ENCODE measurements around the gene TUT4. TPM values are rescaled to one million over a fixed set of nuclear protein-coding genes. Genes with fewer than 3 reads are reported as not detected.

Gene TUT4
- polyA plus RNA-seq, 3 donors, result 4.3 to 24.2 (median 7.6) TPM

GRCh38 chr1:52554756-52555155, 1.9 kb upstream of the TUT4 start:
- H3K9ac ChIP-seq (ENCODE audit: insufficient read depth, low read length, poor library complexity, severe bottlenecking), result no peak overlapping the region
- peaks cover 0 to 6% of the 10 kb centered on the region in 2 donors for H3K27me3 ChIP-seq (ENCODE audit: control insufficient read depth in 2 of 2, insufficient read depth in 2 of 2, low read length in 2 of 2)
- H3K36me3 ChIP-seq (replicated peaks in 1 of 2; ENCODE audit: control insufficient read depth in 1 of 2, insufficient read depth in 2 of 2, low read length in 2 of 2), result no peaks in the 10 kb centered on the region
- H3K27ac Mint-ChIP-seq, result no peak overlapping the region
- H3K79me2 ChIP-seq (ENCODE audit: insufficient read depth, low read length), result peaks cover 32% of the 10 kb centered on the region
- no peaks in the 10 kb centered on the region for H3K9me3 ChIP-seq (replicated peaks in 1 of 2; ENCODE audit: control insufficient read depth in 1 of 2, insufficient read depth in 1 of 2, low read length in 2 of 2)
- no peak overlapping the region for H3K4me2 ChIP-seq (replicated peaks; ENCODE audit: extremely low read depth, low read length, poor library complexity, severe bottlenecking)
- peaks cover 4% of the 10 kb centered on the region for H4K20me1 ChIP-seq (ENCODE audit: insufficient read depth, low read length)
- no peak overlapping the region for H3K27ac ChIP-seq (ENCODE audit: low read depth in 1 of 2, low read length in 2 of 2)
- no peak overlapping the region for H2AFZ ChIP-seq (ENCODE audit: insufficient read depth, low read depth, low read length, poor library complexity, severe bottlenecking)
- 57% methylated on average over 1 of the region's 3 CpGs for WGBS (ENCODE audit: insufficient coverage)
- peaks cover 16 to 26% of the 10 kb centered on the region in 2 donors for H3K4me1 ChIP-seq (ENCODE audit: control insufficient read depth in 1 of 2, insufficient read depth in 2 of 2, low read length in 2 of 2)
- no peak overlapping the region for H3K4me3 ChIP-seq (replicated peaks in 1 of 3; ENCODE audit: low read depth in 2 of 3, low read length in 3 of 3)
- intact Hi-C loops (cut with micrococcal nuclease), result loop anchor here (10.0 kb wide), 3 partner anchors 80 to 150 kb away; partner anchors contain the start of genes SHISAL2A (in 2 of the 2), ORC1 (in 1 of the 2) and PRPF38A (in 1 of the 2)
- peaks cover 2 to 6% (median 5%) of the 10 kb centered on the region in 3 donors for H3K27me3 Mint-ChIP-seq (ENCODE audit: low read depth in 3 of 3)
- peak overlapping the region in 1 of 2 donors; percentile 80 for H3K4me3 Mint-ChIP-seq
- no peaks in the 10 kb centered on the region for H3K36me3 Mint-ChIP-seq
- H3K4me1 Mint-ChIP-seq, result peaks cover 18% of the 10 kb centered on the region
- TF ChIP-seq, protein P1, sequence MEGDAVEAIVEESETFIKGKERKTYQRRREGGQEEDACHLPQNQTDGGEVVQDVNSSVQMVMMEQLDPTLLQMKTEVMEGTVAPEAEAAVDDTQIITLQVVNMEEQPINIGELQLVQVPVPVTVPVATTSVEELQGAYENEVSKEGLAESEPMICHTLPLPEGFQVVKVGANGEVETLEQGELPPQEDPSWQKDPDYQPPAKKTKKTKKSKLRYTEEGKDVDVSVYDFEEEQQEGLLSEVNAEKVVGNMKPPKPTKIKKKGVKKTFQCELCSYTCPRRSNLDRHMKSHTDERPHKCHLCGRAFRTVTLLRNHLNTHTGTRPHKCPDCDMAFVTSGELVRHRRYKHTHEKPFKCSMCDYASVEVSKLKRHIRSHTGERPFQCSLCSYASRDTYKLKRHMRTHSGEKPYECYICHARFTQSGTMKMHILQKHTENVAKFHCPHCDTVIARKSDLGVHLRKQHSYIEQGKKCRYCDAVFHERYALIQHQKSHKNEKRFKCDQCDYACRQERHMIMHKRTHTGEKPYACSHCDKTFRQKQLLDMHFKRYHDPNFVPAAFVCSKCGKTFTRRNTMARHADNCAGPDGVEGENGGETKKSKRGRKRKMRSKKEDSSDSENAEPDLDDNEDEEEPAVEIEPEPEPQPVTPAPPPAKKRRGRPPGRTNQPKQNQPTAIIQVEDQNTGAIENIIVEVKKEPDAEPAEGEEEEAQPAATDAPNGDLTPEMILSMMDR (IDR thresholded peaks at IDR 0.05), result no peak
- DNase-seq, result peak in 2 of 3 donors; percentile 22 to 32
- H3K9me3 Mint-ChIP-seq, result no peaks in the 10 kb centered on the region

DNA sequence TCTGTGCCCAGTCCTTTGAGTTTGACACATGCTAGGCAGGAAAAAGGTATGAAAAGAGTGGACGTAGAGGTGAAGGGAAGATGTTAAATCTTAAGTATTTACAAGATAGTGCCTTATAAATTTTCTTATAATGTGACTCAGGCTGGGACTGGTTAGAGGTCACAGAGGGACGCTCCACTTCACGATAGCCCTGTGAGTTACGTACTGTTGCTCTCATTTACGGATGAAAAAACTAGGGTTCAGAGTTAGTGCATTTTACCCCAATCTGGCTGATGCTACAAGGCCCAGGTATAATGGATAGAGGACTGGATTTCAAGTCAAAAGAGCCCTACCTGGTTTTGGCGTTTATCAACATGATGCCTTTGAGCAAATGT, 1.4 kb upstream of the TUT4 start:
- Histone ChIP-seq H3K4me2 (replicated peaks; ENCODE audit: extremely low read depth, low read length, poor library complexity, severe bottlenecking) (peak overlapping the region; percentile 81), H2AFZ (ENCODE audit: insufficient read depth, low read depth, low read length, poor library complexity, severe bottlenecking) (peak overlapping the region; percentile 91), H3K27ac (ENCODE audit: low read depth in 1 of 2, low read length in 2 of 2) (no peak overlapping the region), H3K79me2 (ENCODE audit: insufficient read depth, low read length) (peaks cover 37% of the 10 kb centered on the region), H3K4me1 (ENCODE audit: control insufficient read depth in 1 of 2, insufficient read depth in 2 of 2, low read length in 2 of 2) (peaks cover 16 to 23% of the 10 kb centered on the region in 2 donors), H4K20me1 (ENCODE audit: insufficient read depth, low read length) (peaks cover 4% of the 10 kb centered on the region), H3K36me3 (replicated peaks in 1 of 2; ENCODE audit: control insufficient read depth in 1 of 2, insufficient read depth in 2 of 2, low read length in 2 of 2) (no peaks in the 10 kb centered on the region), H3K9me3 (replicated peaks in 1 of 2; ENCODE audit: control insufficient read depth in 1 of 2, insufficient read depth in 1 of 2, low read length in 2 of 2) (no peaks in the 10 kb centered on the region), H3K9ac (ENCODE audit: insufficient read depth, low read length, poor library complexity, severe bottlenecking) (no peak overlapping the region), H3K27me3 (ENCODE audit: control insufficient read depth in 2 of 2, insufficient read depth in 2 of 2, low read length in 2 of 2) (peaks cover 0 to 6% of the 10 kb centered on the region in 2 donors), H3K4me3 (replicated peaks in 1 of 3; ENCODE audit: low read depth in 2 of 3, low read length in 3 of 3) (peak overlapping the region in 1 of 3 experiments; percentile 93)
- no peak for DNase-seq
- Mint-ChIP-seq H3K27me3 (ENCODE audit: low read depth in 3 of 3) (peaks cover 2 to 6% (median 5%) of the 10 kb centered on the region in 3 donors), H3K27ac (peak overlapping the region in 1 of 7 donors; percentile 17), H3K4me3 (peak overlapping the region; percentile 10 to 80), H3K4me1 (peaks cover 18% of the 10 kb centered on the region), H3K9me3 (no peaks in the 10 kb centered on the region), H3K36me3 (no peaks in the 10 kb centered on the region)
- intact Hi-C loops (cut with micrococcal nuclease), result loop anchor here (10.0 kb wide), 3 partner anchors 81 to 149 kb away; partner anchors contain the start of genes SHISAL2A (in 2 of the 2), ORC1 (in 1 of the 2) and PRPF38A (in 1 of the 2)
- 79% methylated on average over 6 of the region's 6 CpGs for WGBS (ENCODE audit: insufficient coverage)
- TF ChIP-seq, protein P1 (IDR thresholded peaks at IDR 0.05), result no peak

Measured in CD14-positive monocyte (primary cell).